ENCODE data around the gene RPL9. TPM values are rescaled to one million over a fixed set of nuclear protein-coding genes. Genes with fewer than 3 reads are reported as not detected.

Gene RPL9
- total and polyA plus RNA-seq, 2 of the 13 experiments (the other 11 are each of a cell fraction or from before 2014, with no cell fraction given) = 993 to 2,148 TPM

DNA sequence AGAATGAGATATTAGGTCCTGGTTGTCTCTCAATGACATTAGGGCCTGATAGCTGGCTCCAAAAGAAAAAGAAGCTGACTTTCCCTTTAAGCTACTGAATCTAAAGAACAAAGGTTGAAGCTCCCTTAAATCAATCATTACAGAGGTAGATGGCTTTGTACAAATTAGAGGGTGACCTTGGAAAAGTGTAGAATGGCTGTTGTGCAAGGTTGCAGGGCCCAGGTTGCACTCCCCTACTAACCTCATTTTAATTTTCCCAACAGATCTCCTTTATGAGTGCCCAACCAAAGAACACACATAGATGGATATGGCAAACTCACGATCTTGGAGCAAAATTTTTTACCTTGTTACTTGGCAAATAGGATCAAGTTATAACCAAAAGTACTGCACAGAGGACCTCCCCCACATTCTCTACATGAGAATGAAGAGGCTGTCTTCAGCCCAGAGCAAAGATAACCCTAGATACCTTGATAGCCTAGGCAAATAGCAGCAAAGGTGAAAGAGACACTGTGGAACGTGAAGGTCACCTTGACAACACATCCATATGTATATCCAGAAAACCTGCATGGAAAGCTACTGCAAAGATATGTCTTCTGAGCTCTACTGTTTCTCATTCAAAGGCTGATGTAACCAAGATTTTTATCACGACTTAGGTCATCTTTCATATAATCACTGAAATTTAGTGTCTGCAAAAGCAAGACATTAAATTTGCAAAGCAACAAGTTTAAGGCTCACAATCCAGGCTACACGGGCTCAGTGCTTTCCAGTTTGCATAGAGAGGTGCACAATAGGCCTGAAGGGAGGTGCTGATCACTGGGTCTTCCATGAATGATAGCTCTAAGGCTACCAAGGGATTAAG lies 29.0 kb downstream of the RPL9 start (continued):
- TF ChIP-seq, protein P1, sequence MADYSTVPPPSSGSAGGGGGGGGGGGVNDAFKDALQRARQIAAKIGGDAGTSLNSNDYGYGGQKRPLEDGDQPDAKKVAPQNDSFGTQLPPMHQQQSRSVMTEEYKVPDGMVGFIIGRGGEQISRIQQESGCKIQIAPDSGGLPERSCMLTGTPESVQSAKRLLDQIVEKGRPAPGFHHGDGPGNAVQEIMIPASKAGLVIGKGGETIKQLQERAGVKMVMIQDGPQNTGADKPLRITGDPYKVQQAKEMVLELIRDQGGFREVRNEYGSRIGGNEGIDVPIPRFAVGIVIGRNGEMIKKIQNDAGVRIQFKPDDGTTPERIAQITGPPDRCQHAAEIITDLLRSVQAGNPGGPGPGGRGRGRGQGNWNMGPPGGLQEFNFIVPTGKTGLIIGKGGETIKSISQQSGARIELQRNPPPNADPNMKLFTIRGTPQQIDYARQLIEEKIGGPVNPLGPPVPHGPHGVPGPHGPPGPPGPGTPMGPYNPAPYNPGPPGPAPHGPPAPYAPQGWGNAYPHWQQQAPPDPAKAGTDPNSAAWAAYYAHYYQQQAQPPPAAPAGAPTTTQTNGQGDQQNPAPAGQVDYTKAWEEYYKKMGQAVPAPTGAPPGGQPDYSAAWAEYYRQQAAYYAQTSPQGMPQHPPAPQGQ (CRISPR knock-in tag; IDR thresholded peaks at IDR 0.05; ENCODE audit: borderline replicate concordance) = no peak
- TF ChIP-seq PRMT3 (CRISPR knock-in tag; IDR thresholded peaks at IDR 0.05; ENCODE audit: borderline replicate concordance, low read depth) = no peak
- TF ChIP-seq GATAD2A (CRISPR knock-in tag; IDR thresholded peaks at IDR 0.05) = peak; percentile 84
- no peak for TF ChIP-seq MAFG (CRISPR knock-in tag; IDR thresholded peaks at IDR 0.05)
- TF ChIP-seq MTF1 (CRISPR knock-in tag; IDR thresholded peaks at IDR 0.05) = no peak
- peak; percentile 100 for TF ChIP-seq ESRRA (CRISPR knock-in tag; IDR thresholded peaks at IDR 0.05; ENCODE audit: low read depth)
- TF ChIP-seq ARNTL (CRISPR knock-in tag; IDR thresholded peaks at IDR 0.05) = no peak
- TF ChIP-seq SNRNP70 (IDR thresholded peaks at IDR 0.05; ENCODE audit: low read depth, low read length) = no peak
- no peak for TF ChIP-seq ZNF781 (CRISPR knock-in tag; IDR thresholded peaks at IDR 0.05; ENCODE audit: borderline replicate concordance, not compliant biosample characterization)
- TF ChIP-seq RARG (CRISPR knock-in tag; IDR thresholded peaks at IDR 0.05; ENCODE audit: low read depth) = no peak
- no peak for TF ChIP-seq ZNF850 (CRISPR knock-in tag; conservative IDR thresholded peaks at IDR 0.05)
- TF ChIP-seq GLI4 (CRISPR knock-in tag; IDR thresholded peaks at IDR 0.05; ENCODE audit: borderline replicate concordance) = no peak
- no peak for TF ChIP-seq ZNF230 (CRISPR knock-in tag; IDR thresholded peaks at IDR 0.05)
- TF ChIP-seq SOX13 (IDR thresholded peaks at IDR 0.05) = no peak
- TF ChIP-seq SOX13 (CRISPR knock-in tag; conservative IDR thresholded peaks at IDR 0.05 in 1 of 2, IDR thresholded peaks at IDR 0.05 in 1 of 2) = peak in 1 of 2 experiments; percentile 80; a peak in 2 of 4 replicates
- no peak for TF ChIP-seq CENPT (CRISPR knock-in tag; IDR thresholded peaks at IDR 0.05; ENCODE audit: low read depth)
- TF ChIP-seq ZNF564 (CRISPR knock-in tag; IDR thresholded peaks at IDR 0.05) = no peak
- TF ChIP-seq, protein P2, sequence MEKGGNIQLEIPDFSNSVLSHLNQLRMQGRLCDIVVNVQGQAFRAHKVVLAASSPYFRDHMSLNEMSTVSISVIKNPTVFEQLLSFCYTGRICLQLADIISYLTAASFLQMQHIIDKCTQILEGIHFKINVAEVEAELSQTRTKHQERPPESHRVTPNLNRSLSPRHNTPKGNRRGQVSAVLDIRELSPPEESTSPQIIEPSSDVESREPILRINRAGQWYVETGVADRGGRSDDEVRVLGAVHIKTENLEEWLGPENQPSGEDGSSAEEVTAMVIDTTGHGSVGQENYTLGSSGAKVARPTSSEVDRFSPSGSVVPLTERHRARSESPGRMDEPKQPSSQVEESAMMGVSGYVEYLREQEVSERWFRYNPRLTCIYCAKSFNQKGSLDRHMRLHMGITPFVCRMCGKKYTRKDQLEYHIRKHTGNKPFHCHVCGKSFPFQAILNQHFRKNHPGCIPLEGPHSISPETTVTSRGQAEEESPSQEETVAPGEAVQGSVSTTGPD (CRISPR knock-in tag; IDR thresholded peaks at IDR 0.05) = no peak
- TF ChIP-seq ZNF605 (CRISPR knock-in tag; IDR thresholded peaks at IDR 0.05) = peak; percentile 42; the same call in 1 of the 2 replicates
- TF ChIP-seq NCOA2 (CRISPR knock-in tag; IDR thresholded peaks at IDR 0.05) = peak; percentile 91
- TF ChIP-seq, protein P3, sequence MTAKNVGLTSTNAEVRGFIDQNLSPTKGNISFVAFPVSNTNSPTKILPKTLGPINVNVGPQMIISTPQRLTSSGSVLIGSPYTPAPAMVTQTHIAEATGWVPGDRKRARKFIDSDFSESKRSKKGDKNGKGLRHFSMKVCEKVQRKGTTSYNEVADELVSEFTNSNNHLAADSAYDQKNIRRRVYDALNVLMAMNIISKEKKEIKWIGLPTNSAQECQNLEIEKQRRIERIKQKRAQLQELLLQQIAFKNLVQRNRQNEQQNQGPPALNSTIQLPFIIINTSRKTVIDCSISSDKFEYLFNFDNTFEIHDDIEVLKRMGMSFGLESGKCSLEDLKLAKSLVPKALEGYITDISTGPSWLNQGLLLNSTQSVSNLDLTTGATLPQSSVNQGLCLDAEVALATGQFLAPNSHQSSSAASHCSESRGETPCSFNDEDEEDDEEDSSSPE (CRISPR knock-in tag; IDR thresholded peaks at IDR 0.05) = no peak
- peak; percentile 6; the same call in 1 of the 2 replicates for TF ChIP-seq SMC3 (IDR thresholded peaks at IDR 0.05; ENCODE audit: low read length)
- TF ChIP-seq CREM (IDR thresholded peaks at IDR 0.05) = peak; percentile 80
- no peak for TF ChIP-seq CREM (CRISPR knock-in tag; IDR thresholded peaks at IDR 0.05)
- peak; percentile 58; the same call in 1 of the 2 replicates for TF ChIP-seq PITX1 (CRISPR knock-in tag; IDR thresholded peaks at IDR 0.05)
- TF ChIP-seq U2AF1 (optimal IDR thresholded peaks at IDR 0.05; ENCODE audit: low read depth, low read length) = no peak

Measured in HepG2 (cell line).